OCI-LY7 (cell line): ENCODE data around the gene RADIL.

Experiments
- EZH2phosphoT487 ChIP-seq: fragments of 200-600 bp; sonication (generic); IDR thresholded peaks from 2 replicates; pipeline ENCODE4 v1.6.1; 2018; ENCODE audit warnings: low read depth, borderline replicate concordance, mild to moderate bottlenecking, mixed run types, antibody characterized with exemption, low read length, moderate library complexity, mixed read lengths
- TF ChIP-seq, protein P1 (sequence below): fragments of 200-600 bp; sonication (generic); conservative IDR thresholded peaks from 2 replicates; pipeline ENCODE4 v1.5.1; 2014; ENCODE audit warnings: mild to moderate bottlenecking, antibody characterized with exemption, low read length, moderate library complexity, mixed read lengths

DNA sequence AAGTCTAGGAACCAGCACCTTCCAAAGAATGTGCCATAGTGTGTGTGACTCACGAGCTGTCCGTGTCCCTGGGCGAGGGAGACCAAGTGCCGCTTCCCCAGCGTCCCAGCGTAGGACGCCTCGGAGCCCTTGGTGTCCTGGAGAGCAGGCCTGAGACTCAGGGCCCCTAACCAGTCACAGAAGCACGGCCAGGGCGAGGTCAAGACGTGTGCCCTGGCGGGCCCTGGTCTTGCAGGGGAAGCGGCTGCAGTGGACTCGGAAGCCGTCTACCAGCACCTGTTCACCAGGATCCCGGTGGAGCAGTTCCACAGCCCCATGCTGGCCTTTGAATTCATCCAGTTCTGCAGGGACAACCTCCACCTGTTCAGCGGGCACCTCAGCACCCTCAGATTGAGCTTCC lies 97.5 kb downstream of the RADIL start:
- TF ChIP-seq, protein P1, sequence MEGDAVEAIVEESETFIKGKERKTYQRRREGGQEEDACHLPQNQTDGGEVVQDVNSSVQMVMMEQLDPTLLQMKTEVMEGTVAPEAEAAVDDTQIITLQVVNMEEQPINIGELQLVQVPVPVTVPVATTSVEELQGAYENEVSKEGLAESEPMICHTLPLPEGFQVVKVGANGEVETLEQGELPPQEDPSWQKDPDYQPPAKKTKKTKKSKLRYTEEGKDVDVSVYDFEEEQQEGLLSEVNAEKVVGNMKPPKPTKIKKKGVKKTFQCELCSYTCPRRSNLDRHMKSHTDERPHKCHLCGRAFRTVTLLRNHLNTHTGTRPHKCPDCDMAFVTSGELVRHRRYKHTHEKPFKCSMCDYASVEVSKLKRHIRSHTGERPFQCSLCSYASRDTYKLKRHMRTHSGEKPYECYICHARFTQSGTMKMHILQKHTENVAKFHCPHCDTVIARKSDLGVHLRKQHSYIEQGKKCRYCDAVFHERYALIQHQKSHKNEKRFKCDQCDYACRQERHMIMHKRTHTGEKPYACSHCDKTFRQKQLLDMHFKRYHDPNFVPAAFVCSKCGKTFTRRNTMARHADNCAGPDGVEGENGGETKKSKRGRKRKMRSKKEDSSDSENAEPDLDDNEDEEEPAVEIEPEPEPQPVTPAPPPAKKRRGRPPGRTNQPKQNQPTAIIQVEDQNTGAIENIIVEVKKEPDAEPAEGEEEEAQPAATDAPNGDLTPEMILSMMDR = no peak
- no peak for TF ChIP-seq EZH2phosphoT487
